8988T (cell line): ENCODE measurements around the gene TFE3.

Experiments used
- DNase-seq: peaks from one replicate; pipeline ENCODE4 v3.0.0; 2011

TFE3 gene, protein sequence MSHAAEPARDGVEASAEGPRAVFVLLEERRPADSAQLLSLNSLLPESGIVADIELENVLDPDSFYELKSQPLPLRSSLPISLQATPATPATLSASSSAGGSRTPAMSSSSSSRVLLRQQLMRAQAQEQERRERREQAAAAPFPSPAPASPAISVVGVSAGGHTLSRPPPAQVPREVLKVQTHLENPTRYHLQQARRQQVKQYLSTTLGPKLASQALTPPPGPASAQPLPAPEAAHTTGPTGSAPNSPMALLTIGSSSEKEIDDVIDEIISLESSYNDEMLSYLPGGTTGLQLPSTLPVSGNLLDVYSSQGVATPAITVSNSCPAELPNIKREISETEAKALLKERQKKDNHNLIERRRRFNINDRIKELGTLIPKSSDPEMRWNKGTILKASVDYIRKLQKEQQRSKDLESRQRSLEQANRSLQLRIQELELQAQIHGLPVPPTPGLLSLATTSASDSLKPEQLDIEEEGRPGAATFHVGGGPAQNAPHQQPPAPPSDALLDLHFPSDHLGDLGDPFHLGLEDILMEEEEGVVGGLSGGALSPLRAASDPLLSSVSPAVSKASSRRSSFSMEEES

DNA sequence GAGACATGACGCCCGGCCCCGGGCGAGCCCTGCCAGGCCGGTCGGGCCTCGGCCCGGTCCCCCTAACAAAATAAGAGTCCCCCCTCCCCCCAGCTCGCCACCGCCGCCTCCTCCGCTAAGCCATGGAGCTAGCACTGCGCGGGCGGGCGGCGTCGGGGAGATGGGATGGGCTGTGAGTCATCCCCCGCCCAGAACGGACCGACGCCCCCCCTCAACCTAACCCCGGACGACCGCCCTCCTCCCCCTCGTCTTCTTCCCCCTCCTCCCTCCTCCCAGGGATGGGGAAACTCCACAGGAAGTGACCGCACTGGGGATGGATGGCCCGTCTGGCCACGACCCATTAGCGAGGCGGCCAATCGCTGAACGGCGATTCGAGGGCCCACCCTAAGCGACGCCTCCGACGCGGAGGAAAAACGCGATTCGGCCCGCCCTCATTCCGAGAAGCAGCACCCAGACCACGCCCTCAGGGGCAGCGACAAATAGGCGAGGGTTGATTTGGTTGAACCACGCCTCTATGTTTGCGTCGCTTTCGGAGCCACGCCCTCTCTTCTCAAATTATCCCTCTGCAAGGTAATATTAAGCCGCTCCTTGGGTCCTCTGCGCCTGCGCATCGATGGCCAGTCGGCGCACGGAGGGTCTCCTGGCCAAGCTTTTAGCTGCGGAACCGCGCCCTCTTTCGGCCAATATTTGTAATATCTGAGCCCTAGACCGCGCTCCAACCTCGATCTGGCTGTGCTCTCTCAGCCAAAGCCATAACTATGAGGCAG, at the start of gene TFE3:
TSS of gene TFE3 (minus strand) at position 138 of the 767 bp plus-strand sequence. CDS start at position 7, 131 bp downstream.
- DNase-seq, result peak; percentile 80

DNA sequence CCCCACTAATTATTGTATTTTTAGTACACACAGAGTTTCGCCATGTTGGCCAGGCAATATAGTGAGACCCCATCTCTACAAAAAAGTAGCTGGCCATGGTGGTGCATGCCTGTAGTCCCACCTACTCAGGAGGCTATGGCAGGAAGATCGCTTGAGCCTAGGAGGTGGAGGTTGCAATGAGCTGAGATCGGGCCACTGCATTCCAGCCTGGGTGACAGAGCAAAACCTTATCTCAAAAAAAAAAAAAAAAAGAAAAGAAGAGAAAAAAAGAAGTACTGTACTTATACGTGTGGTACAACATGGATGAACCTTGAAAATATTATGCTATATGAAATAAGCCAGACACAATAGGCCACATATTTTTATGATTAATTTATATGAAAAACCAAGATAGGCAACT, 46.4 kb upstream of the TFE3 start:
- no peak for DNase-seq

DNA sequence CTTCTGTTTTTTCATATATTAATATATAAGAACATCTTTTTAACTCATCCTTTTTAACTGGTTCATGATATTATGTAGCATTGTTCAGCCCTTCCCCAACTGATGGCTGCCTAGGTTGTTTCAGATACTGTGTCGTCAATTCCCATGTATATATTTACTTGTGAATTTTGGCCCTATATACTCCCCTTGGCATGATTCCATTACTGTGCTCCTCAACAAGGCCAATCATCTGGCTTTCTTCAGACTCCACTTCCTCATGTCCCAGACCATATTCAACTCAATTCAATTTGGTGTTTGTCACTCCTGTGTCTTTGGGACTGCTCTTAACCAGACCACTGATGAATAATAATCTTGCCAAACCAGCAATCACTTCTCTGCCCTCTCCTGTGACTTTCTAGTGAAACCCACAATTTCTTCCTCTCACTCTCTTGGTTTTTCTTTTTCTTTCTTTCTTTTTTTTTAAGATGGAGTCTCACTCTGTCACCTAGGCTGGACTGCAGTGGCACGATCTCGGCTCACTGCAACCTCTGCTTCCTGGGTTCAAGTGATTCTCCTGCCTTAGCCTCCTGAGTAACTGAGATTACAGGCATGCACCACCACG, 39.2 kb upstream of the TFE3 start:
- no peak for DNase-seq

DNA sequence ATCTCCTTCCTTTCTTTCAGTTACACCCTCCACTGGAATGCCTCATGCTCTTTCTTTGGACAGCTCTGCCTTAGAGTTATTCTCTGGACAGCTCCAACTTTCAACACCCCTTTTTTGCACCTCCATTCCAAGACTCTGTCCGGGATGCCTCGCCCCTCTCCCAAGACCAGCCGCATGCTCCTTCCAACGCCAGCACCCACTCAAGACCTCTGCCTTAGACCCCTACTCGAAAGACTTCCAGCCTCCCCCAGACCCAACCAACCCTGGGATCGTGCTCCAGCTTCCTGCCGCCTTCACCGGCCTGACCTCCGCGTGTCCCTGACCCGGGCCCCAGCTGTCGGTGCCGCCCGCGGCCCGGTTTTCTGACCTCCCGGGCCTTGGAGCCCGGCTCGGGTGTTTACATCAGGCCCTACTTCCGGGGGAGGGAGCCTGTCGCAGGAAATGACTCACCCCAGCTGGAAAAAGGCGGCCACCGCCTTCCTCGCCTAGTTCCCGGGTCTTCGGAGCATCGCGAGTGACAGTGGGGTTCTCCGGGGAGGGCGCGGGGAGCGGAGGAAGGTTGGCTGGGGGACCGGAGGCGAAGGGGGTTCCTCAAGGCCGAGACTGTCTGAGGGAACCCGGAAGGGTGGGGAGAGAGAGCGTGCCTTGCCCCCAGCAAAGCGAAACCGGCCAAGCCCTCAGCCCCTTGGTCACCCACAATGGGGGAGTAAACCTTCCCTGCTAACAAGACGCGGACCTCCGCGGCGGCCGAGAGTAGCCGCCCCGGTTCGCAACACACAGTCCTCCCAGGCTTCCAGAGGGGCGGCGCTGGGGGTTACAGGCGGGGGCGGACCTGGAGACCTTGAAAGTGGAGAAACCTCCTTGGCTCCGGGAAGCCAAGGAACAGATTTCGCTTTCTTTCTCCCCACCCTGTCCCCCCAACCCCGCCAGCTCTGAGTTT, 36.6 kb upstream of the TFE3 start, which contains the start of gene WDR45:
TSS of gene WDR45 (minus strand) at position 399 of the 940 bp plus-strand sequence. CDS start 1,792 bp downstream, outside the sequence.
- DNase-seq, result peak; percentile 94

DNA sequence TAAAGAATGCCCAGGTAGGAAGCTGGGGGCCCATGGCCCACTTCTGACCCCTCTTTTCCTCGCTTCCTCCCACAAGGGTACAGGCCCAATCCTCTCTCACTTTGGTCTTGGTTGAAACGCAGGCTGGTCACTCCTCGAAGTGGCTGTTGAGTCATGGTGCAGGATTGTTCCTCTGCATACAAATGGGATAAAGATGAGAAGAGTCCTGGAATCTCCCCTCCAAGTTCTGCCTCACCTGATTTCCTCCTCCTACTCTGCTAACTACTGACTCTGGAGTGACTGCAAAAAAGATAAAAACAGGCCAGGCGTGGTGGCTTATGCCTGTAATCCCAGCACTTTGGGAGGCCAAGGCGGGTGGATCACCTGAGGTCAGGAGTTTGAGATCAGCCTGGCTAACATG, 34.8 kb upstream of the TFE3 start:
- DNase-seq, result peak; percentile 32

DNA sequence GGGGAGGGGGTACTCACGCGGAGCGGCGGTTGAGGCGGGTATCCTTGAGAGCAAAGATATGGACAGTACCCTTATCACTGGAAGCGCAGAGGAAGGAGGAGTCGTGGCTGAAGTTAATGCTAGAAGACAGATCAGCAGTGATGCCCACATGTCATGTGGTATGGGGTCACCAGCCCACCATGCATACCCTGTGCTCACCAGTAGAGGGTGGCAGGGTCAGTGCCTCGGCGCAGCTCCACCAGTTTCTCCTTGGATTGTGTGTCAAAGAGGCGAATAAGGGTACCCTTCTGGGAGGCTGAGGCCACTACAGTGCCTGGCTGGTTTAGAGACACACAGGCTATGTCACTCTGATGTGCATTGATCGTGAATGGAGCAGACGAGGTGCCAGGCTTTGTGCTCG, 32.2 kb upstream of the TFE3 start:
- DNase-seq, result peak; percentile 44

DNA sequence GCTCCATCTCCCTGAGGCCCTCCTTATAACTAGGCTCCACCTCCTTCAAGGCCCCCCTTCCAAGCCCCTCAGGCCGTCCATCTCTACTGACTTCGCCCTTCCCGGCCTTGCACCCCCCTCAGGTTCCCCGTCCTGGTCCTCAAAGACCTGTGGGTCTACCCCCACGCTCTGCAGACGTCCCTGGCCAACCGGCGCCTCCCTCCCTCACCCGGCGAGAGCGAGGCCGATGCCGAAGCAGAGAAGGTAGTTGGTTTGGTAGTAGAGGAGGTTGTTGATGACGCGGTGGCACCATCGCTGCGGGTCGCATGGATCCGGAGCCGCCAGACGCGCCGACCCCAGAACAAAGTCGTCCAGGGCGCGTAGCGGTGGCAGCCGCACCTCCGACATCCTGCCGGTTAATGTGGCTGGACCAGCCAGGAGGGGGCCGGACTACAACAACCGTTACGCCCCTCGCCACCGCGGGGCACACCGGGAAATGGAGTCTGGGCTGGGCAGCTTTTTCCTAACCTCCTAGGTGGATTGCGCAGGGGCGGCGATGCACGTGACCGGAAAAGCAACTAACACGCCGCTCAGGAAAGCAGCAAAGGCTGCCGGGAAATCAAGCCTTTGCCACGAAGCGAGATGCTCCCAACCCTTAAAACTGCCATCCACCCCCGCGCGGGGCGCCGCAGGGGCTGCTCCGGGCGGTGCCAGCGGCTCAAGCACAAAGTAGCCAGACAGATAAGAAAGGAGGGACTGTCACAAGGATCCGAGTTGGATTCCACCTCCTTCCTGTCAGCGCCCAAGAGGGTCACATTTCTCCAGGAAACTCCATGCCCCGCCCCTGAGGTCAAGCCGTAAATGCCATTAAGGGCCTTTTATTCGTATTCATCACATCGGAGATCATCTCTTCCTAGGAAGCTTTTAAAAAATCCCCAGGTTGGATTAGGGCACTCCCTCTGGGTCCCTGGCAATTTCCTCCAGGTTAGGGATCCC, 30.7 kb upstream of the TFE3 start, which contains the start of gene PRAF2:
TSS of gene PRAF2 (minus strand) at position 402 of the 975 bp plus-strand sequence. CDS start at position 387, 15 bp downstream.
- no peak for DNase-seq

DNA sequence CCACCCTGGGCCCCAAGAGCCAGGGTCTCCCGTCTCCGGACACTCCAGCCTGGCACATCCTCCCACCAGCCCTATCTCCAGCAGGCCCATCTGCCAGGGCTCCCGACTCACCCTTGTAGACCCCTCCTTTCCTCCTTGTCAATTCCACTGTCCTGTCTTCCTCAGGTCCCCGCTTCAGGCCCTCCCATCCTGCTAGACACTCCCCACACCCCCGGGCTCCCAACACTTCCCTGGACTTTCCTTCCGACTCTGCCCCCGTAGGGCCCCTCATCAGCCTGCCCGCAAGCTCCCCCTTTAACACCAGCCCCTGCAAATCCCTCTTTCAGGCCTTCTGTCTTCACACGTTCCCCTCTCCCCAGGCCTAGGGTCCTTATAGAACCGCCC, 29.5 kb upstream of the TFE3 start:
- peak; percentile 47 for DNase-seq

DNA sequence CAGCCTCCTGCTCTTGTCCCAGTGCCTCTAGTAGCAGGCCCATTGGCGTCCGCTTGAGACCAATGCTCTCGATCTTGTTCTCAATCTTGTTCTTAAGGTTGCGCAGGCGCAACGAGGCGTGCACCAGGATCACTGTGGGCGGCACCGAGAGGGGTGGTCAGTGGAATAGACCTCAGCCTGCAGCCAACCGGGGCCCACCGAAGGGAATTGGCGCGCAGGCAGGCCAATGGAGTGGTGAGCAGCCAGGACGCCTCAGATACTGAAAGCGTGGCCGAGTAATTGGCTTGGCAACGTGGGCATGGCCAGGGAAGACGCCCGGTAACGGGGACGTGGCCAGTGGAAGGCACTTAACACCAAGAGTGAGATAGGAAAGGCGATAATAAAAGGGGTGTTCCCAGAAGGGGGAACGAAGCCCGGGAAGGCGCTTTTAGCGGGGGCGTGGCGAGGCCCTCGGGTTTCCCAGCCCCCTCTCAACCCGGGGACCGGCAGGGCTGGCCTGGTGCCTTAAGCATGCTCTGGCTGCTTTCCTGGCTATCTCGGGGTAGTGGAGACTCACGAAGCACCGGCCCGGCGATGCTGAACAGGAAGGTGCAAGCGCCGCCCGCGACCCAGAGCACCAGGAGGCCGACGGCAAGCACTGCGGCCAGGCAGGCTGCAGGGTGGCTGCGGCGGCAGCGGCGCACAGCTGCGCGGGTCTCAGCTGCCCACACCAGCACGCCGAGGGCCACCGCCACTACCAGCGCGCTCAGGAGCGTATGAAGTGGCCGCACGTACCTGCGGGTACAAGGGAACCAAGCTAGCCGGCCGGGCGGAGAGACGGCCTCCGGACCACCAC, 28.9 kb upstream of the TFE3 start:
- peak; percentile 47 for DNase-seq

DNA sequence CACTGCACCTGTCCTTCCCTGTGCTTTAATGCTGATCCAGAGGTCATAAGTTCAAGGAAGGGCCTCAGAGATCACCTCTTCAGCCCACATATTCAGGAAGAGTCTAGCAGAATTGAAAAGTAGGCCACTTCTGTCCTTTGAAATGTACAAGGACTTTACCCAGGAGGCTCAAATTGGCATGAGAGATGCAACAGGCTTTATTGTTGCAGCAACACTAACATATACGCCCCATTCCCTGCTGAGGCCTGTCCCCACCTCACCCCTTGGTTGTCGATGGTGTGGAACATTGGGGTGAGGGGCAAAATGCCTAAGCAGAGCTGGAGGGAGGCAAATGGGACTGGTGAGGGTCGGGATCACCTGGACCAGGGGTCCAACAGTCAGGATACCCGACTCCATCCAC, 27.8 kb upstream of the TFE3 start:
- DNase-seq, result no peak

DNA sequence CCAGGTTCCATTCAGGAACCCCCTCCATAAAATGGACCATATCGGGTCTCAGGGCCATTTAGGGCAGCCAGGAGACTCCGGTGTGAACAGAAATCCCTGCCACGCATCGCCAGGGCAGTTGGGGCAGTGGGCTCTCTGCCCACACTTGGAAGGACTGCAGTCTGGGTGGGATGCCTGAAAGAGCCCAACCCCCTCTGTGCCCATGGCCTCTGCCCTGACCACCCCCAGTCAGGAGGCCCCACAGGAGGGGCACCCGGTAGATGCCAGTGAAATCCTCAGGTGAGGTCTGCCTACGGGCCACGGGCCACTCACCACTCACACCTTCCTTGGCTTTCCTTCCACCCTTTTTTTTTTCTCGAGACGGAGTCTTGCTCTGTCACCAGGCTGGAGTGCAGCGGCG, 25.9 kb upstream of the TFE3 start:
- peak; percentile 51 for DNase-seq

DNA sequence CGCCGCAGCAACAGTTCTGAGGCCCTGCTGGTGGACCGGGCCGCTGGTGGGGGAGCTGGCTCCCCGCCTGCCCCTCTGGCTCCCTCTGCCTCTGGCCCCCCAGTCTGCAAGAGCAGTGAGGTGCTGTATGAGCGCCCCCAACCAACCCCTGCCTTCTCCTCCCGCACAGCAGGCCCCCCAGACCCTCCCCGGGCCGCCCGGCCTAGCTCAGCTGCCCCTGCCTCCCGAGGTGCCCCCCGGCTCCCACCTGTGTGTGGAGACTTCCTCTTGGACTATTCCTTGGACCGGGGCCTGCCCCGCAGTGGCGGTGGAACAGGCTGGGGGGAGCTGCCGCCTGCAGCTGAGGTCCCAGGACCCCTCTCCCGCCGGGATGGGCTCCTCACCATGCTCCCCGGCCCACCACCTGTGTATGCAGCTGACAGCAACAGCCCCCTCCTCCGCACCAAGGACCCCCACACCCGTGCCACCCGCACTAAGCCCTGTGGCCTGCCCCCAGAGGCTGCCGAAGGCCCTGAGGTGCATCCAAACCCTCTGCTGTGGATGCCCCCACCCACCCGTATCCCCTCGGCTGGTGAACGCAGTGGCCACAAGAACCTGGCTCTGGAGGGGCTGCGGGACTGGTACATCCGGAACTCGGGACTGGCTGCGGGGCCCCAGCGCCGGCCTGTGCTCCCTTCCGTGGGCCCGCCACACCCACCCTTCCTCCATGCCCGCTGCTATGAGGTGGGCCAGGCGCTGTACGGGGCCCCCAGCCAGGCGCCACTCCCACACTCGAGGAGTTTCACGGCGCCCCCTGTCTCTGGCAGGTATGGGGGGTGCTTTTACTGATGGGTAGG, 24.3 kb upstream of the TFE3 start:
- peak; percentile 40 for DNase-seq

DNA sequence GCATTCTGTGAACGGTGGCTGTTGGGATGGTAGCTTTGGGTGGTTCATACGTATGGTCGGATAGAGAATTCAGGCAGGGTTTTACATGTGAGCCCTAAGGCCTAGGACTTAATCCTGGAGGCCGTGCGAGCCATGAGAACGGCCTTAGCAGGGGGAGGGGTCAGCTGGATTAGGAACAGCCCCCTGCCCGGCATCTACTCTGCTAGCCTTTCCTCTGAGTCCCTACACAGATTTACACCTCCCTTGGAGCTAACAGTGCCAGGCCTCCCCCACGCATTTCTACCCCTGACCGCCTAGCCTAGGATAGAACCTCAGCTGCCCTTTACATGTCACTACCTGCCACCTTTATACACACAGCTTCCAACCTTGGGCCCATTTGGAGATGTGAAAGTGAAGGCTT, 23.5 kb upstream of the TFE3 start:
- no peak for DNase-seq

DNA sequence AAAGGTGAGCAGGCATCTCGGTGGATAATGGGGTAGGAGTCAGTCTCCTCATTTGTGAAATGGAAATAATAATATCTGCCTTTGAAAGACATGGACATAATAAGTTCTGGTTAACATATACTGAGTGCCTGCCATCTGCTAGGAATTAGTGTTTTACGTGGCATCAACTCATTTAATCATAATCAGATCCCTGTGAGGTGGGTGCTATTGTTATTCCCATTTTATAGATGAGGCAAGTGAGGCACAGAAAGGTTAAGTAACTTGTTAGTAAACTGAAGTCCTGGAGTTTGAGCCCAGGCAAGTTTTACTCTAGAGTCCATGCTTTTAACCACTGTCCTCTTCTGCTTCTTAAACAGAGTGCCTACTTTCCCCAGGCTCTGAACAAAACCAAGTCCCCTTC, 23.1 kb upstream of the TFE3 start:
- peak; percentile 23 for DNase-seq

DNA sequence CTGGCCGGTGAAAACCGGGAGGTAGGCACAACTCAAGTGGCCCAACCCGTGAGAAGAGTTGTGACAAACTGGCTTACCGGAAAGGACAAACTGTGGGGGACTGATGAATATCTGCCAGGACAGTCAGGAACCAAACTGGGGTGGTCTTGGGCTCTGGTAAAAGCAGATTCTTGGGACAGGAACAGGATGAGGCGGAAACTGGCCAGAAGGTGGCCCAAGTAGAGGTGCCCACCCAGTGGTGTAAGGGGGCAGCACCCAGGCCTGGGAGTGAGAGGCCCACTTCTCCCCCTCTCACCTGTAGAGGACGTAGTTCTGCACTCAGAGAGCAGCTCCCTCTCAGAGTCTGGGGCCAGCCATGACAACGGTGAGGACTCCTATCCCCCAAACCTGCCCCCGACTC, 21.6 kb upstream of the TFE3 start:
- peak; percentile 31 for DNase-seq

DNA sequence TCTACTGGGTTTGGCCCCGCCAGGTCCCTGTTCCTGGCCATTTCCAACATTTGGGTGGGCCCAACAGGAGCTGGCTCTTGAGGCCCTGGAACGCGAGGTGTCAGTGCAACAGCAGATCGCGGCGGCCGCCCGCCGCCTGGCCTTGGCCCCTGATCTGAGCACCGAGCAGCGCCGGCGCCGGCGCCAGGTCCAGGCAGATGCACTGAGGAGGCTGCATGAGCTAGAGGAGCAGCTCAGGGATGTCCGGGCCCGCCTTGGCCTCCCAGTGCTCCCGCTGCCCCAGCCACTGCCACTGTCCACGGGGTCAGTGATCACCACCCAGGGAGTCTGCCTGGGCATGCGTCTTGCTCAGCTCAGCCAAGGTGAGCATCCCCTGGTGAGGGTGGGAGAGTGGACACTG, 21.1 kb upstream of the TFE3 start:
- no peak for DNase-seq

DNA sequence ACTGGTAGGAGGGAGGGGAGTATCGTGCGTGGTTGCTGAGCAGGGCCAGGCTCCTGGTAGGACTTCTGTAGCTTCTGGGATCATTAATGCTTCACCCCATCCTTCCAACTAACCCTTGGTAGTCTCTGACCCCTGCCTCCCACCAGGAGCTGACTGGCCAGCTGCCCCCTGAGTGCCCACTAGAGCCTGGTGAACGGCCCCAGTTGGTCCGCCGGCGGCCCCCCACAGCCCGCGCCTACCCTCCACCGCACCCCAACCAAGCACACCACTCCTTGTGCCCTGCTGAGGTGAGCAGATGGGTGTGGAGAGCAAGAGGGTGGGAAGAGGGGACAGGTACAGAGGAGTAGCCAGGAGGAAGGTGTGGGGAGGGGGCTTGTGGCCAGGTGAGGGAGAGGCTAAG, 20.6 kb upstream of the TFE3 start:
- DNase-seq, result no peak

DNA sequence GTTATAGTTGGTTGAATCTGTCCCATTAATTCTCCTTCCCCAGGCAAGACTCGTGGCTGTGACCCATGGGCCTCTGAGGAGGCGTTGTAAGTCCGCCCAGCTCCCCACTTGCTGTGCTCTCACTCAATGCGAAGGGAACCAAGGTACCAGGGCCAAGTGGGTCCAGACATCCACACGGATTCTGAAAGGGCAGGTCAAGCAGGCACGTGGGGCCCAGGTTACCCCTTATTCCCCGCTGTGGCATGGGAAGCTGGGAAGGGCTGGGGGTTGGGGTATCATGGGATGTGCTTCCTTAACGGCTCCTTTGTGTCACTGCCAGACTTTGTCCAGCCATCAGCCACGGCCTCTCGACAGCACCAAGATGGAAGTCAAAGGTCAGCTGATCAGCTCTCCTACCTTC, 18.8 kb upstream of the TFE3 start:
- DNase-seq, result no peak

DNA sequence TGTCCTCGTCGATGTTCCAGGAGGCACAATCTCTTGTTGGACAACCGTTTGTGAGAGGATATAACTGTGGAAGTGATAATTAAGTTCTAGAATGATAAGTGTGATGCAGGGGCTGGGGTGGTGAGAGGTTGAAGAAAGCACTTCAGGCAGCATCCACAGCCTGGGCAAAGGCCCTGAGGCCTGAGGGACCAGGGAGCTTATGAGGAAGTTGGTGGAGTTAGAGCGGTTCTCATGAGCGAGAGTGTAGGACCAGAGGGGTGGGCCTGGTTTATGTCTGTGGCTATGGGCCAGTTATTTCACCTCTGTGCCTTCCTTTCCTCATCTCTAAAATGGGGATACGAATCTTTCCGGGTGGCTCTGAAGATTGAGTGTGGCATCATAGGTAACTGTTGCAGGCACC, 18.3 kb upstream of the TFE3 start:
- DNase-seq, result no peak
